ENCODE data around the gene ZNF394.
"Not testable (repeated sequence)": the region's sequence is repeated elsewhere in the genome, so short reads cannot be mapped to it uniquely, and the experiment has no call there.

The ZNF394 gene

GRCh38 chr7:99499721-99500636 is at the start of gene ZNF394:
TSS of gene ZNF394 (minus strand) at chr7:99500281. CDS start at chr7:99500093, 188 bp downstream.
- peak; percentile 88 for DNase-seq

- DNase-seq: not testable (repeated sequence)
Observed at GRCh38 chr7:99549545-99549944, 49.5 kb upstream of the ZNF394 start.

DNA sequence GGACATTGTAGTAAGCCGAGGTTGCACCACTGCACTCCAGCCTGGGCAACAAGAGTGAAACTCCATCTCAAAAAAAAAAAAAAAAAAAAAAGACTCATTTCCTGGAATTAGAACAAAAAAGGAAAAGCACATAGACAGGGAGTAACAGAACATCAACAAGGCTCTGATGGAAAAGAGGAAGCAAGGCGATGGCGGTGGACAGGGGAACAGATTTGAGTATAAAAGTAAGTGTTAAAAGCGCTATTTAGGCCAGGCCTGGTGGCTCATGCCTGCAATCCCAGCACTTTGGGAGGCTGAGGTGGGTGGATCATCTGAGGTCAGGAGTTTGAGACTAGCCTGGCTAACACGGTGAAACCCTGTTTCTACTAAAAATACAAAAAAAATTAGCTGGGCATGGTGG is 45.2 kb upstream of the ZNF394 start:
- not testable (repeated sequence) for DNase-seq

- DNase-seq: no peak
Observed at GRCh38 chr7:99543916-99544315, 43.8 kb upstream of the ZNF394 start.

DNA sequence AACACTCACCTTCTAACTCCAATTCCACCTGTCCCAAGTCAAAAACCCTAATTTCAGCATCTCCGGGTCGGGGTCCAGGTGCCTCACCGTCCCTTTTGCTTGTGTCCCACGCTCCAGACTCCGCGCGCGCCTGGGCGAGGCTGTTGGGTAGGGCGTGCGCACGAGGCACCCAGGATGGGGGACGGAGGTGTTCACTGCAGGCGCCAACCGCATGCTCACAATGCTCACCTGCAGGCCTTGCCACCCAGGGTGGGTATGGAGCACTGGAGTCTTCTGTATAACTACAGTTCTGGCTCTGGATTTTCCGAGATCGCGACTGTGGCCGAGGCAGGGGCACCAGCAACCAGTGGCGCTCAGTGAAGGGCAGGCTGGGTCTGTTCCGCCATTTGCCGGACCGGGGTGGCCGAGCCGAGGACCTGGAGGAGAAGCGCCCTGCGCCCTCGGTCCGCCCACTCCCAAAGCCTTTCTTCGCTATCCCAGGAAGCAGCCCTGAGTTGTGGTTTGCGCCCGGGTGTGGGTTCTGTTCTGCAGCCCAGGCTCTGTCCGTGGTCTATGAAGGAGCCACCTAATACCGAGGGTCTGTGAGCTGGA is 43.1 kb upstream of the ZNF394 start:
- DNase-seq: no peak

GRCh38 chr7:99541212-99541611 is 41.1 kb upstream of the ZNF394 start:
- DNase-seq: no peak

DNA sequence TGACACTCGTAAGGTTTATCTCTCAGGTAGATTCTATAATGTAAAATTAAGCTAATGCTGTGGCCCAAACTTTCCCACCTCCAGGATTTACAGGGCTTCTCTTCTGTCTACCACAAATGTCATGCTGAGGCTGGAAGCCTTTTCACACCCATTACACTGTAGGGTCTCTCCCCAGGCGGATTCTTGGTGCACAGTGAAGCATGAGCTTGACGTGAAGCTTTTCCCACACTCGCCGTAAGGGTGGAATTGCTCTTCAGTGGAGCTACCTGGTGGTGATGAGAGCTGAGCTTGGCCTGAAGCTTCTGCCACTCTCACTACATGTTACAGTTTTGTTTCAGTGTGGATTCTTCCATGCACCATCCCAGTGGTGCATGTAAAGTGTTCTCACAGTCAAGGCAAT is 40.5 kb upstream of the ZNF394 start:
- DNase-seq: no peak

DNA sequence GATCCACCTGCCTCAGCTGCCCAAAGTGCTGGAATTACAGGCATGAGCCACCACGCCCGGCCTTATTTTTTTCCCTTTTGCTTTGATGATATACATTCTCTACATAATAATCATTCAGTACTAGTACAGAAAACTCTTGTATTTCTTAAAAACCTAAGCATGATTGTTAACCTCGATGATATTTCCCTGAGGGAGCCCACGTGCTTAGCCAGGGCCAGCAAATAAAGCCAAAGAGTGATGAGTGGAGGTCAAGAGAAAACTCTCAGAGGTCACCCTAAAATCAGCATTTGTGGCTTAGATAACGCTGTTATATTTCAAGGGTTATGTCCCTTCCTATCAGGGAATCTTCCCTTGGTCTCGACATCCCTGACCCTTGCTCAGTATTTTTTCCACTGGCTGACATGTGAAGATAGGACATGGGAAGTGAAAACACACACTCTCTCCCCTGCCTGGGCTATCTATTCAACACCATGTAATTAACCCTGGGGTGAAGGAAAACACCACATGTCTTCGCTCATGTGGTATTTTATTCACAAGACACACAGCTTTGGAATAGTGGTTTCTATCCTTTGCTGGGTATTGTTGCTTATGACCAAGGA is 39.2 kb upstream of the ZNF394 start:
- DNase-seq: no peak

DNA sequence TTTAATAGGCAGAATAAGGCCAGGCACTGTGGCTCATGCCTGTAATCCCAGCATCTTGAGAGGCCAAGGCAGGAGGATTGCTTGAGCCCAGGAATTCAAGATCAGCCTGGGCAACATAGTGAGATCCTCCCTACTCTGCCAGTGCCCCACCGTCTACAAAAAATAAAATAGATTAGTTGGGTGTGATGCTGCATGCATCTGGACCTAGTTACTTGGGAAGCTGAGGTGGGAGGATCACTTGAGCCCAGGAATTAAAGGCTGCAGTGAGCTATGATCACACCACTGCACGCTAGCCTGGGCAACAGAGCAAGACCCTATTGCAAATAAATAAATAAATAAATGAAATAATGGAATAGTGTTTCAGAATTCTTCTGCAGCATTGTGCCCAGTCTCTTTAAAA is 35.6 kb upstream of the ZNF394 start:
- no peak for DNase-seq

GRCh38 chr7:99531354-99531765 is 31.3 kb upstream of the ZNF394 start:
- DNase-seq: no peak

DNA sequence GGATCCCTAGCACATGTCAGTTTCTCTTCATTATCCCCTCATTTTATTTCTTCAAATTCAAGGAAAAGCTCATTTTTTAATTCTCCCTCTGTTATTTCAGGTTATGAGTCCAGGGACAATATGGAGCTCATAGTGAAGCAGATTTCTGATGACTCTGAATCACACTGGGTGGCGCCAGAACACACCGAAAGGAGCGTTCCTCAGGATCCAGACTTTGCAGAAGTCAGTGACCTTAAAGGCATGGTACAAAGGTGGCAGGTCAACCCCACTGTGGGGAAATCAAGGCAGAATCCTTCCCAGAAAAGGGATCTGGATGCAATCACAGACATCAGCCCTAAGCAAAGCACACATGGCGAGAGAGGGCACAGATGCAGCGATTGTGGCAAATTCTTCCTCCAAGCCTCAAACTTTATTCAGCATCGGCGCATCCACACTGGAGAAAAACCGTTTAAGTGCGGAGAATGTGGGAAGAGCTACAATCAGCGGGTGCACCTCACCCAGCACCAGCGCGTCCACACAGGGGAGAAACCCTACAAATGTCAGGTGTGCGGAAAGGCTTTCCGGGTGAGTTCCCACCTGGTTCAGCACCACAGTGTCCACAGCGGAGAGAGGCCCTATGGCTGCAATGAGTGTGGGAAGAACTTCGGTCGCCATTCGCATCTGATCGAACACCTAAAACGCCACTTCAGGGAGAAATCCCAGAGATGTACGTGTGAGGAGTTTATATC is 25.8 kb upstream of the ZNF394 start:
- DNase-seq: peak; percentile 29

- DNase-seq: no peak
Observed at GRCh38 chr7:99521399-99521798, 21.3 kb upstream of the ZNF394 start.

DNA sequence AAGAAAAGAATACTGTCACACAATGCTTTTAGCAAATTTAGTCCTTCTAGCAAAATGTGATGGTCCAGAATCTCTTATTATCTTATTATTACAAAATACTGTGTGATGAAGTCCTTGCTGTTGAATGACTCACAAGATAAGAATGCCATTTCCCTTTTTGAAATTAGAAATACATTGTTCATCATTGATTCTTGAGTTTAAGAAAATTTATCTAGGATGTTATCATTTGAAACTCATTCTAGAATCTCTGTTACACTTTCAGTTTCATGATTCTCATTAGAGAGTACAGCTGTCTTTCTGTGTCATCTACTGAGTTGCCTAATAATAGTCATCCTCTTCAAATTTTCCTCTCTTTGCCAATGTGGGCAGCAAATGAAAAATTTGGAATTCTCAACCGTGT is 14.0 kb upstream of the ZNF394 start:
- no peak for DNase-seq

- DNase-seq: no peak
Observed at GRCh38 chr7:99505324-99505662, 5.2 kb upstream of the ZNF394 start.

DNA sequence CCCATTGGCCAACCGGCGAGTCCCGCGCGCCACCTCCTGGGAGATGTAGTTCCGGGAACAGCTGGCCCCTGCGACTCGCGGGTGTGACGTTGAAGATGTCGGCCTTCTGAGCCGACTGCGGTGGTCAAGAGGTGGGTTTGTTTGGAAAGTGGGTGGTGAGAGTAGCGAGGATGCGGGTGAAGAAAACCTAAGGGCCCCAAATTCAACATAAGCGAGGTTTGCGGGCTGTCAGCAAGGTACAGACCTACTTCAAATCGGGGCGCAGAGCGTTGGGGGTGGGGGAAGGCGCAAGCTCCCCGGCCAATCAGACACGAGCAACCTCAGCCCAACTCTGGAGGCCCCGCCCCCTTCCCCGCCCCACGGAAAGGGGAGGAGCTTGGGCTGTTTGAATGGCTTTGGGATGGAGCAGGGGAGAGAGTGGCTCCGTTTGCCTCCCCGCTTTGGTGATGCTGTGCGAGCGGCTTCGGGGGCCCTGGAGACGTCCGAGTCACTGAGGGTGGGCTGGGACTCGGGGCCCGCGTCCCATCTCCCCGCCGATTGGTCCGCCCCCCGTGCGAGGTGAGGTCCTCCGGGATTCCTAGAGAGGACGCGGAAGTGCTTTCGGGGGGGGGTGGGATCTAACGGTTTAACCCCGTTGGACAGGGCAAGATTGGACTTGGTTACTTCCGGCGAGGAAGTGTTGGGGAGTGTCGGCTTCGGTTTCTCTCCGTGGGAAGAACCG is 4.7 kb upstream of the ZNF394 start, which contains the start of gene ZKSCAN5:
Gene ZKSCAN5 (plus strand): TSS at position 60 of the 721 bp plus-strand sequence. CDS start 1,383 bp downstream, outside the sequence.
- DNase-seq: peak; percentile 97

- DNase-seq: no peak
Observed at GRCh38 chr7:99504281-99504602, 4.2 kb upstream of the ZNF394 start.

DNA sequence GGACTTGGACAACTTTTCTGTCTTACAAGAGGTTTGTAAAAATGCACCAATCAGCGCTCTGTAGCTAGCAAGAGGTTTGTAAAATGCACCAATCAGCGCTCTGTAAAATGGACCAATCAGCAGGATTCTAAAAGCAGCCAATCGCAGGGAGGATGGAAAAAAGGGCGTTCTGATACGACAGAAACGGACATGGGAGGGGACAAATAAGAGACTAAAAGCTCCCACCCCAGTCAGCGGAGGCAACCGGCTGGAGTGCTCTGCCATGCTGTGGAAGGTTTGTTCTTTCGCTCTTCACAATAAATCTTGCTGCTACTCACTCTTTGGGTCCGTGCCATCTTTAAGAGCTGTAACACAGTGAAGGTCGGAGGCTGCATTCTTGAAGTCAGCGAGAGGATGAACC is 1.2 kb upstream of the ZNF394 start:
- DNase-seq: not testable (repeated sequence)

GRCh38 chr7:99500637-99501009 is 542 bp upstream of the ZNF394 start:
- DNase-seq: no peak

DNA sequence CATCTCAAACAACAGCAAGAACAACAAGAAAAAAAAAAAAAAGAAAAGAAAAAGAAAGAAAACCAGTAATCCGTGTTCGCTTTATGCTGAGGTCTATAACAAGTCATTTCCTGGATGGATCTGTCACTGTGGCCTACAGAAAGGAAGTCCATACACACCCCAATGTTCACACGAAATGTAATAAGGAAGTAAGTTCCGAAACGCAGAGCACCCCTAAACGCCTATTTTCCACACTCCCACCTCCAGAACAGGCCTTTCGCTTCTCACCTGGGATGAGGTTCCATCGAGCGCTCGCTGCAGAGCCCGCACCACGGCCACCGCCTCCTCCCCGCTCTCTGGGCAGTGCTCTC is 735 bp downstream of the ZNF394 start:
- DNase-seq: no peak

DNA sequence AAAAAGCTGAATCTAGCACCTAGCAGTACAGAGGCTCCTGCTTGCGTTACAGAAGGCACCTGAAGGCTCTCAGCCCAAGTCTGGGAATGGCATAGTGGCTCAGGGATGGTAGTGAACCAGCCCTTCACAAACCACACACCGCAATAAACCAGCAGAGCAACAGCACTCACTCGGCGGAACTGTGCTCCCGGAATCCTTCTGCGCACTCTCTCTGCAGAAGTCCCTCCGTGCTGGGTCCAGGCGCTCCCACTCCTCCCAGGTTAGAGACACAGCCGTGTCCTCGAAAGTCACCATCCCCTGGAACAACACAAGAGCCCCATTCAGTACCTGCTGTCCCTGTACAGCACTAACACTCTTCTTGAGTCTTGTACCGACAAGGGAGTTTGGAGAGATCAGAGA is 1.5 kb downstream of the ZNF394 start:
- DNase-seq: no peak

- DNase-seq: no peak
Observed at GRCh38 chr7:99497766-99498545, 2.1 kb downstream of the ZNF394 start.

GRCh38 chr7:99493823-99494222 is 6.3 kb downstream of the ZNF394 start:
- DNase-seq: no peak

All from activated CD8-positive, alpha-beta memory T cell treated with anti-CD3 and anti-CD28 coated beads, Interleukin-2, amount 50 U/mL, for 4 hours (primary cell).